WTC11 (cell line): Measurements from ENCODE around the gene PSD. TPM values are rescaled to one million over a fixed set of nuclear protein-coding genes. Genes with fewer than 3 reads are reported as not detected.

Experiments
- ATAC-seq: fragments of 200-7000 bp; cut with Tn5 transposase; 2 replicates; pipeline ENCODE4 v1.10.0; 2021; ENCODE audit warnings: mild to moderate bottlenecking, moderate library complexity
- CTCF ChIA-PET: fragments of 300-600 bp; sonication (Branson Sonifier 250); formaldehyde crosslinking; loops from one replicate; lab custom pipeline; 2021; ENCODE audit warnings: antibody characterized with exemption; lab: Charles Lee
- POLR2A ChIA-PET: fragments of 350-600 bp; sonication (Branson Sonifier 250); formaldehyde crosslinking; loops from one replicate; lab custom pipeline; 2021; ENCODE audit warnings: antibody characterized with exemption; lab: Charles Lee
- DNase-seq: peaks from one replicate; pipeline ENCODE4 v3.0.0; 2021; ENCODE audit warnings: low spot score
- H3K27ac Mint-ChIP-seq: 2 replicates; pipeline ENCODE4 v1.8.0; 2021; ENCODE audit warnings: mixed read lengths
- H3K27me3 Mint-ChIP-seq: 2 replicates; pipeline ENCODE4 v1.8.0; 2021; ENCODE audit warnings: low read depth, mild to moderate bottlenecking, moderate library complexity, mixed read lengths
- H3K36me3 Mint-ChIP-seq: 2 replicates; pipeline ENCODE4 v1.8.0; 2021; ENCODE audit warnings: mixed read lengths
- H3K4me1 Mint-ChIP-seq: 2 replicates; pipeline ENCODE4 v1.8.0; 2022; ENCODE audit warnings: mixed read lengths
- H3K4me3 Mint-ChIP-seq: 2 replicates; pipeline ENCODE4 v1.8.0; 2021; ENCODE audit warnings: mild to moderate bottlenecking, moderate library complexity, mixed read lengths
- H3K9me3 Mint-ChIP-seq: 2 replicates; pipeline ENCODE4 v1.8.0; 2021; ENCODE audit warnings: mixed read lengths
- AR ChIP-seq: fragments of 250-450 bp; sonication (Bioruptor Pico); IDR thresholded peaks from 2 replicates; pipeline ENCODE4 v1.9.0; 2021; ENCODE audit warnings: mild to moderate bottlenecking
- ATF6 ChIP-seq: sonication (generic); formaldehyde crosslinking; IDR thresholded peaks from 2 replicates; pipeline ENCODE4 v1.8.1; 2023; ENCODE audit warnings: mild to moderate bottlenecking, missing genetic modification reagents
- FOXP1 ChIP-seq: sonication (generic); formaldehyde crosslinking; IDR thresholded peaks from 2 replicates; pipeline ENCODE4 v1.8.0; 2022; ENCODE audit warnings: missing genetic modification reagents, mild to moderate bottlenecking, moderate library complexity, borderline replicate concordance
- MAX ChIP-seq: sonication (generic); formaldehyde crosslinking; IDR thresholded peaks from 2 replicates; pipeline ENCODE4 v1.8.0; 2022; ENCODE audit warnings: mild to moderate bottlenecking, missing genetic modification reagents
- MXD4 ChIP-seq: fragments of 250-450 bp; sonication (Bioruptor Pico); IDR thresholded peaks from 2 replicates; pipeline ENCODE4 v1.8.0; 2021; ENCODE audit warnings: mild to moderate bottlenecking, moderate library complexity, borderline replicate concordance
- NFE2L1 ChIP-seq: sonication (generic); formaldehyde crosslinking; IDR thresholded peaks from 2 replicates; pipeline ENCODE4 v1.8.1; 2023; ENCODE audit warnings: missing genetic modification reagents
- NR1H2 ChIP-seq: sonication (generic); formaldehyde crosslinking; IDR thresholded peaks from 2 replicates; pipeline ENCODE4 v1.9.0; 2021; ENCODE audit warnings: mild to moderate bottlenecking, moderate library complexity, missing genetic modification reagents
- RELA ChIP-seq: sonication (generic); formaldehyde crosslinking; IDR thresholded peaks from 2 replicates; pipeline ENCODE4 v1.8.1; 2022; ENCODE audit warnings: missing genetic modification reagents, mild to moderate bottlenecking, borderline replicate concordance
- SMAD4 ChIP-seq: sonication (generic); formaldehyde crosslinking; IDR thresholded peaks from 2 replicates; pipeline ENCODE4 v1.8.0; 2022; ENCODE audit warnings: mild to moderate bottlenecking, missing genetic modification reagents
- TP53 ChIP-seq: sonication (generic); formaldehyde crosslinking; IDR thresholded peaks from 2 replicates; pipeline ENCODE4 v1.8.1; 2023; ENCODE audit warnings: mild to moderate bottlenecking, missing genetic modification reagents
- ZBTB21 ChIP-seq: sonication (generic); formaldehyde crosslinking; IDR thresholded peaks from 2 replicates; pipeline ENCODE4 v1.8.1; 2023; ENCODE audit warnings: mild to moderate bottlenecking, missing genetic modification reagents, borderline replicate concordance
- ZNF263 ChIP-seq: sonication (generic); formaldehyde crosslinking; IDR thresholded peaks from 2 replicates; pipeline ENCODE4 v1.8.1; 2022; ENCODE audit warnings: low read depth, mild to moderate bottlenecking, moderate library complexity, missing genetic modification reagents
- ZNF416 ChIP-seq: fragments of 250-450 bp; sonication (Bioruptor Pico); IDR thresholded peaks from 2 replicates; pipeline ENCODE4 v1.9.0; 2021; ENCODE audit warnings: mild to moderate bottlenecking, inconsistent platforms
- ZNF671 ChIP-seq: fragments of 250-450 bp; sonication (Bioruptor Pico); IDR thresholded peaks from 2 replicates; pipeline ENCODE4 v1.8.0; 2021; ENCODE audit warnings: mild to moderate bottlenecking
- total RNA-seq: library from RNA; stranded (reverse); gene quantifications from 3 replicates; pipeline ENCODE4 v1.2.3, GENCODE V29; 2021
- TF ChIP-seq, protein P1 (sequence below): sonication (generic); formaldehyde crosslinking; IDR thresholded peaks from 2 replicates; pipeline ENCODE4 v1.8.0; 2022; ENCODE audit warnings: mild to moderate bottlenecking, missing genetic modification reagents
- TF ChIP-seq, protein P2 (sequence below): sonication (generic); formaldehyde crosslinking; IDR thresholded peaks from 2 replicates; pipeline ENCODE4 v1.8.1; 2023; ENCODE audit warnings: mild to moderate bottlenecking, missing genetic modification reagents, borderline replicate concordance
- TF ChIP-seq, protein P3 (sequence below): sonication (generic); formaldehyde crosslinking; IDR thresholded peaks from 2 replicates; pipeline ENCODE4 v1.8.1; 2022; ENCODE audit warnings: low read depth, mild to moderate bottlenecking, moderate library complexity, missing genetic modification reagents, borderline replicate concordance
- TF ChIP-seq, protein P4 (sequence below): fragments of 250-450 bp; sonication (Bioruptor Pico); IDR thresholded peaks from 2 replicates; pipeline ENCODE4 v1.8.0; 2021; ENCODE audit warnings: mild to moderate bottlenecking
- TF ChIP-seq, protein P5 (sequence below): sonication (generic); formaldehyde crosslinking; IDR thresholded peaks from 2 replicates; pipeline ENCODE4 v1.8.1; 2023; ENCODE audit warnings: mild to moderate bottlenecking, moderate library complexity, missing genetic modification reagents

The PSD gene
- total RNA-seq, 1 experiment from 2014 or later, result 12.5 TPM

DNA sequence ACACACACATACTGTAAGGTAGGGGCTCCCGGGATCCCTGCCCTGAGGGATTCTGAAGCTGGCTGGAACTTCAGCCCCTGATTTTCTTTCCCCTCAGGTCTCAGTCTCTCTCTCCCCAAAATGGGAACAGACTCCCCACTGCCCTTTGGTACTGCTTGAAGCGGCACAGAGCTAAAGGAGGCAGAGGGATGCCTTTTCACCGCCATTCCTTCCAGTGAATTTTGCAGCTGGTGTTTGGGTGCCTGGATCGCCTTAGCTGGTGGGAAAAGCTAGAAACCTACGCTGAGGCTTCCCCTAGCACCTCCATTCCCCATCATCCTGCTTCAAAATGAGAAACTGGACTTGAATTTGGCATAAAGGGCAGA, 16.5 kb upstream of the PSD start (continued):
- TF ChIP-seq, protein P1, sequence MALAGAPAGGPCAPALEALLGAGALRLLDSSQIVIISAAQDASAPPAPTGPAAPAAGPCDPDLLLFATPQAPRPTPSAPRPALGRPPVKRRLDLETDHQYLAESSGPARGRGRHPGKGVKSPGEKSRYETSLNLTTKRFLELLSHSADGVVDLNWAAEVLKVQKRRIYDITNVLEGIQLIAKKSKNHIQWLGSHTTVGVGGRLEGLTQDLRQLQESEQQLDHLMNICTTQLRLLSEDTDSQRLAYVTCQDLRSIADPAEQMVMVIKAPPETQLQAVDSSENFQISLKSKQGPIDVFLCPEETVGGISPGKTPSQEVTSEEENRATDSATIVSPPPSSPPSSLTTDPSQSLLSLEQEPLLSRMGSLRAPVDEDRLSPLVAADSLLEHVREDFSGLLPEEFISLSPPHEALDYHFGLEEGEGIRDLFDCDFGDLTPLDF, result no peak
- no peak for TF ChIP-seq ZNF671 (CRISPR knock-in tag)
- TF ChIP-seq, protein P2, sequence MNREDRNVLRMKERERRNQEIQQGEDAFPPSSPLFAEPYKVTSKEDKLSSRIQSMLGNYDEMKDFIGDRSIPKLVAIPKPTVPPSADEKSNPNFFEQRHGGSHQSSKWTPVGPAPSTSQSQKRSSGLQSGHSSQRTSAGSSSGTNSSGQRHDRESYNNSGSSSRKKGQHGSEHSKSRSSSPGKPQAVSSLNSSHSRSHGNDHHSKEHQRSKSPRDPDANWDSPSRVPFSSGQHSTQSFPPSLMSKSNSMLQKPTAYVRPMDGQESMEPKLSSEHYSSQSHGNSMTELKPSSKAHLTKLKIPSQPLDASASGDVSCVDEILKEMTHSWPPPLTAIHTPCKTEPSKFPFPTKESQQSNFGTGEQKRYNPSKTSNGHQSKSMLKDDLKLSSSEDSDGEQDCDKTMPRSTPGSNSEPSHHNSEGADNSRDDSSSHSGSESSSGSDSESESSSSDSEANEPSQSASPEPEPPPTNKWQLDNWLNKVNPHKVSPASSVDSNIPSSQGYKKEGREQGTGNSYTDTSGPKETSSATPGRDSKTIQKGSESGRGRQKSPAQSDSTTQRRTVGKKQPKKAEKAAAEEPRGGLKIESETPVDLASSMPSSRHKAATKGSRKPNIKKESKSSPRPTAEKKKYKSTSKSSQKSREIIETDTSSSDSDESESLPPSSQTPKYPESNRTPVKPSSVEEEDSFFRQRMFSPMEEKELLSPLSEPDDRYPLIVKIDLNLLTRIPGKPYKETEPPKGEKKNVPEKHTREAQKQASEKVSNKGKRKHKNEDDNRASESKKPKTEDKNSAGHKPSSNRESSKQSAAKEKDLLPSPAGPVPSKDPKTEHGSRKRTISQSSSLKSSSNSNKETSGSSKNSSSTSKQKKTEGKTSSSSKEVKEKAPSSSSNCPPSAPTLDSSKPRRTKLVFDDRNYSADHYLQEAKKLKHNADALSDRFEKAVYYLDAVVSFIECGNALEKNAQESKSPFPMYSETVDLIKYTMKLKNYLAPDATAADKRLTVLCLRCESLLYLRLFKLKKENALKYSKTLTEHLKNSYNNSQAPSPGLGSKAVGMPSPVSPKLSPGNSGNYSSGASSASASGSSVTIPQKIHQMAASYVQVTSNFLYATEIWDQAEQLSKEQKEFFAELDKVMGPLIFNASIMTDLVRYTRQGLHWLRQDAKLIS (CRISPR knock-in tag), result no peak
- TF ChIP-seq RELA (CRISPR knock-in tag), result no peak
- TF ChIP-seq FOXP1 (CRISPR knock-in tag), result no peak
- TF ChIP-seq, all 79 proteins: peak for 0

DNA sequence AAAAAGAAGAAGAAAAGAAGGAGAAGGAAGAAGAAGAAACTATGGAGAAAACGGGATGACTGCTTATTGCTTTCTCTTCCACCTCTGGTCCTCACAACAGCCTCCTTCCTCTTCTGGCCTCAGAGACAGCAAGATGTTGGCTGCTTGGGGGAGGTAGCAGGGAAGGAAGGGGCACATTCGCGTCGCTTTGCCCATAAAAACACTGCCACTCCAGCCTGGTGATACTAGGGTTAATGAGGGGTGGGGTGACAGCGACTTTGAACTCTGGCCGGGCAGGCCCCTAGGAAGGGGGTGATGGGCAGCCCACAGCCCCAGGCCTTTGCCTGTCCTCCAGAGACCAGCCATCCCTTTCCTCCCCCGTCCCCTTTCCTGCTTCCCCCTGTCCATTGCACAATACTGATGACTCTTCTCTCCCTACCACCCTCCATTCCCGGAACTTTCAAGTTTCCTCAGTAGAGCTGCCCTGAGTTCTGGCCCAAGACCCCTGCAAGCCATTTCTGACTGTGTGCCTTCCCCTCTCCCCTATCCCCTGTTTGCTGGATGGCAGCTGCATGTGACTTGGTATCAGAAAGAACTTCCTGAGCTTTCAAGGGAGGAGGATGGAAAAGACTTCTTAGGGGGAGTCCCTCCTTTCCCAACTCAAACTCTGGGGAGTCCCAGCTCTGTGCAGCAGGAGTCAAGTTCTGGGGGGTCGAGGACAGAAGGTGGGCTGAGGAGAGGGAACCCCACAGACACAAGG, 16.0 kb upstream of the PSD start:
- ATAC-seq (no peak), DNase-seq (no peak)
- no peak overlapping the region for H3K27ac Mint-ChIP-seq
- H3K9me3 Mint-ChIP-seq, result no peaks in the 10 kb centered on the region
- ChIA-PET CTCF (interaction anchor here (0.9 to 2.8 kb wide), 7 partner anchors 16 to 265 kb away, joined by 4 to 13 read pairs (median 6); partner anchors contain the start of gene C10orf95), POLR2A (interaction anchor here (0.7 to 2.3 kb wide), 2 partner anchors 17 to 28 kb away, joined by 3 to 6 read pairs; partner anchors contain the start of gene C10orf95)
- peaks cover 18% of the 10 kb centered on the region for H3K4me1 Mint-ChIP-seq
- no peaks in the 10 kb centered on the region for H3K36me3 Mint-ChIP-seq
- H3K4me3 Mint-ChIP-seq, result peak overlapping the region; percentile 54
- peaks cover 56% of the 10 kb centered on the region for H3K27me3 Mint-ChIP-seq
- TF ChIP-seq ZBTB21 (CRISPR knock-in tag) (no peak), ZNF416 (CRISPR knock-in tag) (no peak), TP53 (CRISPR knock-in tag) (no peak), AR (CRISPR knock-in tag) (no peak), NR1H2 (no peak), NFE2L1 (no peak), SMAD4 (CRISPR knock-in tag) (no peak), ATF6 (CRISPR knock-in tag) (no peak), MXD4 (CRISPR knock-in tag) (no peak), MAX (CRISPR knock-in tag) (no peak), FOXP1 (CRISPR knock-in tag) (no peak), ZNF263 (CRISPR knock-in tag) (no peak)
- TF ChIP-seq, protein P3, sequence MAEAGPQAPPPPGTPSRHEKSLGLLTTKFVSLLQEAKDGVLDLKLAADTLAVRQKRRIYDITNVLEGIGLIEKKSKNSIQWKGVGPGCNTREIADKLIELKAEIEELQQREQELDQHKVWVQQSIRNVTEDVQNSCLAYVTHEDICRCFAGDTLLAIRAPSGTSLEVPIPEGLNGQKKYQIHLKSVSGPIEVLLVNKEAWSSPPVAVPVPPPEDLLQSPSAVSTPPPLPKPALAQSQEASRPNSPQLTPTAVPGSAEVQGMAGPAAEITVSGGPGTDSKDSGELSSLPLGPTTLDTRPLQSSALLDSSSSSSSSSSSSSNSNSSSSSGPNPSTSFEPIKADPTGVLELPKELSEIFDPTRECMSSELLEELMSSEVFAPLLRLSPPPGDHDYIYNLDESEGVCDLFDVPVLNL (CRISPR knock-in tag), result no peak
- TF ChIP-seq, protein P4, sequence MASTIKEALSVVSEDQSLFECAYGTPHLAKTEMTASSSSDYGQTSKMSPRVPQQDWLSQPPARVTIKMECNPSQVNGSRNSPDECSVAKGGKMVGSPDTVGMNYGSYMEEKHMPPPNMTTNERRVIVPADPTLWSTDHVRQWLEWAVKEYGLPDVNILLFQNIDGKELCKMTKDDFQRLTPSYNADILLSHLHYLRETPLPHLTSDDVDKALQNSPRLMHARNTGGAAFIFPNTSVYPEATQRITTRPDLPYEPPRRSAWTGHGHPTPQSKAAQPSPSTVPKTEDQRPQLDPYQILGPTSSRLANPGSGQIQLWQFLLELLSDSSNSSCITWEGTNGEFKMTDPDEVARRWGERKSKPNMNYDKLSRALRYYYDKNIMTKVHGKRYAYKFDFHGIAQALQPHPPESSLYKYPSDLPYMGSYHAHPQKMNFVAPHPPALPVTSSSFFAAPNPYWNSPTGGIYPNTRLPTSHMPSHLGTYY (CRISPR knock-in tag), result no peak
- TF ChIP-seq, protein P5, sequence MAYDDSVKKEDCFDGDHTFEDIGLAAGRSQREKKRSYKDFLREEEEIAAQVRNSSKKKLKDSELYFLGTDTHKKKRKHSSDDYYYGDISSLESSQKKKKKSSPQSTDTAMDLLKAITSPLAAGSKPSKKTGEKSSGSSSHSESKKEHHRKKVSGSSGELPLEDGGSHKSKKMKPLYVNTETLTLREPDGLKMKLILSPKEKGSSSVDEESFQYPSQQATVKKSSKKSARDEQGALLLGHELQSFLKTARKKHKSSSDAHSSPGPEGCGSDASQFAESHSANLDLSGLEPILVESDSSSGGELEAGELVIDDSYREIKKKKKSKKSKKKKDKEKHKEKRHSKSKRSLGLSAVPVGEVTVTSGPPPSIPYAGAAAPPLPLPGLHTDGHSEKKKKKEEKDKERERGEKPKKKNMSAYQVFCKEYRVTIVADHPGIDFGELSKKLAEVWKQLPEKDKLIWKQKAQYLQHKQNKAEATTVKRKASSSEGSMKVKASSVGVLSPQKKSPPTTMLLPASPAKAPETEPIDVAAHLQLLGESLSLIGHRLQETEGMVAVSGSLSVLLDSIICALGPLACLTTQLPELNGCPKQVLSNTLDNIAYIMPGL (CRISPR knock-in tag), result no peak
